ENCODE results near the gene DPEP3. TPM values are rescaled to one million over a fixed set of nuclear protein-coding genes. Genes with fewer than 3 reads are reported as not detected.
"Not testable (repeated sequence)": the region's sequence is repeated elsewhere in the genome, so short reads cannot be mapped to it uniquely, and the experiment has no call there.

The DPEP3 gene
- total RNA-seq, 1 donor from 2014 or later = not detected

GRCh38 chr16:67996666-67997065 is 16.4 kb upstream of the DPEP3 start:
- Histone ChIP-seq H3K4me3 (ENCODE audit: low read depth, low read length) (no peak overlapping the region), H3K36me3 (ENCODE audit: control insufficient read depth, insufficient read depth, low read length) (no peaks in the 10 kb centered on the region), H3K27me3 (ENCODE audit: control insufficient read depth, insufficient read depth, low read length) (no peaks in the 10 kb centered on the region)
- FAIRE-seq = no peak
- DNase-seq (ENCODE audit: low read depth) = no peak
- no peak for TF ChIP-seq CTCF (IDR thresholded peaks at IDR 0.05; ENCODE audit: insufficient read depth, low read length, severe bottlenecking)

- DNase-seq (ENCODE audit: low read depth) (peak; percentile 26), FAIRE-seq (no peak)
- Histone ChIP-seq H3K4me3 (ENCODE audit: low read depth, low read length) (no peak overlapping the region), H3K27me3 (ENCODE audit: control insufficient read depth, insufficient read depth, low read length) (no peaks in the 10 kb centered on the region), H3K36me3 (ENCODE audit: control insufficient read depth, insufficient read depth, low read length) (no peaks in the 10 kb centered on the region)
- no peak for TF ChIP-seq CTCF (IDR thresholded peaks at IDR 0.05; ENCODE audit: insufficient read depth, low read length, severe bottlenecking)
Measured at GRCh38 chr16:67995423-67995822, 15.1 kb upstream of the DPEP3 start.

DNA sequence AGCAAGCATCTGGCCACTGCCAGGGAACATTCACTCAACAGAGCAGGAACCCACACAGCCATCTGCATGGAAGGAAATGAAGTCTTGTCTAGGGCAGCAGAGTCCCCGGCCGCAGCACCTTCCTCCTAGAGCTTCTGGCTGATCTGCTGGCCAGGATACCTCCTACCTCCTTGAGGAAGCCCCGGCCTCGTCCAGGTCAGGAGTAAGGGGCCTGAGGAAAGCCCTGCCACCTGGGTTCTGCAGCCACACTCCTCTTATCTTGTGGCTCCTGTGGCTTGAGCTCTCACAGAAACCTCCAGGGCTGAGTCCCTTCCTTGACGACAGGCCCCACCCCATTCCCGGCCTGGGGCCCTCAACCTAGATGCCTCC is 13.7 kb upstream of the DPEP3 start:
- not testable (repeated sequence) for DNase-seq (ENCODE audit: low read depth); FAIRE-seq; H3K4me3 ChIP-seq (ENCODE audit: low read depth, low read length); H3K27me3 ChIP-seq (ENCODE audit: control insufficient read depth, insufficient read depth, low read length); H3K36me3 ChIP-seq (ENCODE audit: control insufficient read depth, insufficient read depth, low read length)

GRCh38 chr16:67993207-67994039 is 13.1 kb upstream of the DPEP3 start:
- DNase-seq (ENCODE audit: low read depth) = peak; percentile 29
- H3K27me3 ChIP-seq (ENCODE audit: control insufficient read depth, insufficient read depth, low read length) = no peaks in the 10 kb centered on the region
- peak overlapping the region; percentile 18 for H3K4me3 ChIP-seq (ENCODE audit: low read depth, low read length)
- TF ChIP-seq CTCF (IDR thresholded peaks at IDR 0.05; ENCODE audit: insufficient read depth, low read length, severe bottlenecking) = peak; percentile 97
- H3K36me3 ChIP-seq (ENCODE audit: control insufficient read depth, insufficient read depth, low read length) = no peaks in the 10 kb centered on the region
- no peak for FAIRE-seq

- FAIRE-seq = no peak
- DNase-seq (ENCODE audit: low read depth) = no peak
- Histone ChIP-seq H3K27me3 (ENCODE audit: control insufficient read depth, insufficient read depth, low read length) (no peaks in the 10 kb centered on the region), H3K4me3 (ENCODE audit: low read depth, low read length) (no peak overlapping the region), H3K36me3 (ENCODE audit: control insufficient read depth, insufficient read depth, low read length) (no peaks in the 10 kb centered on the region)
- no peak for TF ChIP-seq CTCF (IDR thresholded peaks at IDR 0.05; ENCODE audit: insufficient read depth, low read length, severe bottlenecking)
Measured at GRCh38 chr16:67992661-67993206, 12.4 kb upstream of the DPEP3 start.

DNA sequence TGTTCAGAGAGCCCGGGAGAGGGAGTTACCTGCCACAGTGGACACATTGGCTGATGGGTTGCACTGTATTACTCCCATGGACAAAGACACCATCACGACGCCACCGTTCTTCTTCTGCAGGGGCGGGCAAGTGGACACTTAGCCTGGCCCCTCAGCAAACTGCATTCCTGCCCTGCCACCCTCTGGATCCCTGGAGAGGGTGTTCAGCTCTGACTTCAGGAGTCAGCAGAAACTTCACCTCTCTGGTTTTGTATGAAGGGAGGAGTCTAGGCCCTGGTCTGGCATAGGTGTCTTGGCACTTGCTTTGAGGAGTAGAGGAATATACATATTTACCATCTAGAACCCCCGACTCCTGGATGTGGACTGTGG is 9.7 kb upstream of the DPEP3 start:
- Histone ChIP-seq H3K27me3 (ENCODE audit: control insufficient read depth, insufficient read depth, low read length) (no peaks in the 10 kb centered on the region), H3K36me3 (ENCODE audit: control insufficient read depth, insufficient read depth, low read length) (no peaks in the 10 kb centered on the region), H3K4me3 (ENCODE audit: low read depth, low read length) (no peak overlapping the region)
- FAIRE-seq = no peak
- no peak for TF ChIP-seq CTCF (IDR thresholded peaks at IDR 0.05; ENCODE audit: insufficient read depth, low read length, severe bottlenecking)
- DNase-seq (ENCODE audit: low read depth) = no peak
